CD4-positive, alpha-beta T cell treated with Interleukin-6 for 4 hours (primary cell): ENCODE results near the gene CORO1C.

Experiments used
- DNase-seq: peaks from one replicate; pipeline ENCODE4 v3.0.0-alpha.2; 2020; ENCODE audit warnings: mixed read lengths

The CORO1C gene

DNA sequence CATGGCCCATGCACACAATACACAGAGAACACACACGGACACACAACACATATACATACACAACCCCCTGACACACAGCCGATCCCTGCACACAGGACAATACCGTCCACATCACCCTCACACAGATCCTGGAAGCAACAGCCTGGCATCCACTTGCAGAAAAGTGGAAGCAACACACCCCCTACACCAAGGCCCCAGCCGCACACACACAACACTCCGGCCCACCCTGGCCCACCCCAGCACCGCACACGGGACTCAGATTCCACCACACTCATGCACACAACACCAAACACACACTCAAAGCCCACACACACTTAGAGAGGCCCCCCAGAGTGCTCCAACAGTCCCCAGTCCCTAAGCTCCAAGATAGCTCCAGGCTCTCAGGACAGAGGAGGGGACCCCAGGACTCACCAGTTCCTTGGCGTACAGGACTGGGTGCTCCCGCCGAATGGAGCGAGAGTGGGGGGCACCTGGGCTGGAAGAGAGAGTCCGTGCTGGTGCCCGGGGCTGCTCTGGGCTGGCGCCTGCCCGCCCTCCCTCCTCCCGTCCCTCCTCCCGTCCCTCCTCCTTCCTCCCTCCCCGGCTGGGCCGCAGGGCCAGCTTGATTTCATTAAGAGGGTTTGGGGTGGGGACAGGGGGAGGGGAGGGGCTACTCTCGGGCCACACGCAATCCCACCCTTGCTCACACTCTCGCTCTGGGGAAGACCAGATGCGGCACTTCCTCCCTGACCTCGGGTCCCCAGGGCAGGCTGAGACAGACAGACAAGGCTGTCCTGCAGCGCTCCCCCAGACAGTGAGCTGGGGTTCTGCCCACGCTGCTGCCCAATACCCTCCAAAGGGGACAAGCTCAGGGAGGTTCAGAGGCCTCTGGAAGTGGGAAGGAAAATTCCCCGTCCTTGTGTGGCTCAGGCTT lies 133.5 kb downstream of the CORO1C start, which contains the start of gene TMEM119:
Gene TMEM119, minus strand, starts transcription at position 526 of the 913 bp plus-strand sequence. CDS start 5,701 bp downstream, outside the sequence.
- DNase-seq: no peak

- no peak for DNase-seq
These were observed 134.3 kb downstream of the CORO1C start for GRCh38 chr12:108596854-108597558.

- DNase-seq: no peak
These were observed 135.3 kb downstream of the CORO1C start for GRCh38 chr12:108595711-108596647.
